Measurements from ENCODE around the gene ACP3. TPM values are rescaled to one million over a fixed set of nuclear protein-coding genes. Genes with fewer than 3 reads are reported as not detected.
"Not testable (repeated sequence)": the region's sequence is repeated elsewhere in the genome, so short reads cannot be mapped to it uniquely, and the experiment has no call there.

Gene ACP3
- total and polyA plus RNA-seq, 4 experiments from 2014 or later, result not detected

GRCh38 chr3:132360717-132361116 is 43.5 kb downstream of the ACP3 start:
- Histone ChIP-seq H3K4me1 (ENCODE audit: insufficient read depth, low read length) (no peaks in the 10 kb centered on the region), H3K27ac (ENCODE audit: low read depth, low read length) (no peak overlapping the region), H3K9me3 (ENCODE audit: control insufficient read depth in 1 of 2, low read length in 2 of 2) (no peaks in the 10 kb centered on the region), H3K36me3 (ENCODE audit: insufficient read depth, low read length) (no peaks in the 10 kb centered on the region), H3K27me3 (ENCODE audit: insufficient read depth, low read length) (no peaks in the 10 kb centered on the region), H3K4me3 (ENCODE audit: low read length in 2 of 2) (no peak overlapping the region)
- Mint-ChIP-seq H3K4me3 (no peak overlapping the region), H3K27ac (no peak overlapping the region), H3K27me3 (peaks cover 5 to 16% of the 10 kb centered on the region in 2 donors), H3K9me3 (no peaks in the 10 kb centered on the region), H3K4me1 (no peaks in the 10 kb centered on the region), H3K36me3 (no peaks in the 10 kb centered on the region)
- POLR2A ChIA-PET (ENCODE audit: partially characterized antibody), result no interaction called here
- CTCF ChIA-PET (ENCODE audit: partially characterized antibody), result interaction anchor here (1.2 to 1.6 kb wide), 2 partner anchors 9 to 12 kb away, joined by 3 to 11 read pairs; no protein-coding TSS in a partner anchor
- intact Hi-C loops (cut with micrococcal nuclease), result no loop called here
- no peak for DNase-seq

GRCh38 chr3:132362329-132362728 is 45.1 kb downstream of the ACP3 start:
- Mint-ChIP-seq H3K36me3 (no peaks in the 10 kb centered on the region), H3K4me1 (no peaks in the 10 kb centered on the region), H3K27ac (no peak overlapping the region), H3K27me3 (peaks cover 10 to 16% of the 10 kb centered on the region in 2 donors), H3K4me3 (no peak overlapping the region), H3K9me3 (no peaks in the 10 kb centered on the region)
- no peaks in the 10 kb centered on the region for H3K9me3 ChIP-seq (ENCODE audit: control insufficient read depth in 1 of 2, low read length in 2 of 2)
- no peaks in the 10 kb centered on the region for H3K27me3 ChIP-seq (ENCODE audit: insufficient read depth, low read length)
- intact Hi-C loops (cut with micrococcal nuclease), result no loop called here
- H3K4me1 ChIP-seq (ENCODE audit: insufficient read depth, low read length), result no peaks in the 10 kb centered on the region
- POLR2A ChIA-PET (ENCODE audit: partially characterized antibody), result no interaction called here
- no peak overlapping the region for H3K27ac ChIP-seq (ENCODE audit: low read depth, low read length)
- CTCF ChIA-PET (ENCODE audit: partially characterized antibody), result no interaction called here
- DNase-seq, result no peak
- H3K4me3 ChIP-seq (ENCODE audit: low read length in 2 of 2), result no peak overlapping the region
- H3K36me3 ChIP-seq (ENCODE audit: insufficient read depth, low read length), result no peaks in the 10 kb centered on the region

- Histone ChIP-seq H3K36me3 (ENCODE audit: insufficient read depth, low read length) (no peaks in the 10 kb centered on the region), H3K27ac (ENCODE audit: low read depth, low read length) (no peak overlapping the region), H3K4me1 (ENCODE audit: insufficient read depth, low read length) (no peaks in the 10 kb centered on the region), H3K4me3 (ENCODE audit: low read length in 2 of 2) (no peak overlapping the region), H3K27me3 (ENCODE audit: insufficient read depth, low read length) (no peaks in the 10 kb centered on the region), H3K9me3 (ENCODE audit: control insufficient read depth in 1 of 2, low read length in 2 of 2) (no peaks in the 10 kb centered on the region)
- ChIA-PET POLR2A (ENCODE audit: partially characterized antibody) (no interaction called here), CTCF (ENCODE audit: partially characterized antibody) (interaction anchor here (1.4 to 2.9 kb wide), 2 partner anchors 15 to 19 kb away, joined by 5 to 9 read pairs; no protein-coding TSS in a partner anchor)
- no peaks in the 10 kb centered on the region for H3K9me3 Mint-ChIP-seq
- H3K27me3 Mint-ChIP-seq, result peaks cover 3 to 9% of the 10 kb centered on the region in 2 donors
- no peaks in the 10 kb centered on the region for H3K36me3 Mint-ChIP-seq
- H3K4me3 Mint-ChIP-seq, result no peak overlapping the region
- no peak overlapping the region for H3K27ac Mint-ChIP-seq
- no peak for DNase-seq
- no peaks in the 10 kb centered on the region for H3K4me1 Mint-ChIP-seq
- intact Hi-C loops (cut with micrococcal nuclease), result no loop called here
Observed at GRCh38 chr3:132368515-132368914, 51.3 kb downstream of the ACP3 start.

- no peaks in the 10 kb centered on the region for H3K36me3 Mint-ChIP-seq
- H3K27me3 Mint-ChIP-seq, result peaks cover 3 to 9% of the 10 kb centered on the region in 2 donors
- POLR2A ChIA-PET (ENCODE audit: partially characterized antibody), result no interaction called here
- no peak overlapping the region for H3K4me3 ChIP-seq (ENCODE audit: low read length in 2 of 2)
- no peaks in the 10 kb centered on the region for H3K9me3 Mint-ChIP-seq
- no peak overlapping the region for H3K27ac ChIP-seq (ENCODE audit: low read depth, low read length)
- H3K36me3 ChIP-seq (ENCODE audit: insufficient read depth, low read length), result no peaks in the 10 kb centered on the region
- no peak overlapping the region for H3K27ac Mint-ChIP-seq
- H3K4me3 Mint-ChIP-seq, result no peak overlapping the region
- intact Hi-C loops (cut with micrococcal nuclease), result no loop called here
- no peaks in the 10 kb centered on the region for H3K4me1 ChIP-seq (ENCODE audit: insufficient read depth, low read length)
- no peaks in the 10 kb centered on the region for H3K4me1 Mint-ChIP-seq
- DNase-seq, result no peak
- no peaks in the 10 kb centered on the region for H3K27me3 ChIP-seq (ENCODE audit: insufficient read depth, low read length)
- CTCF ChIA-PET (ENCODE audit: partially characterized antibody), result interaction anchor here (1.4 to 2.9 kb wide), 2 partner anchors 15 to 19 kb away, joined by 5 to 9 read pairs; no protein-coding TSS in a partner anchor
- no peaks in the 10 kb centered on the region for H3K9me3 ChIP-seq (ENCODE audit: control insufficient read depth in 1 of 2, low read length in 2 of 2)
Observed at GRCh38 chr3:132368962-132369361, 51.8 kb downstream of the ACP3 start.

GRCh38 chr3:132376945-132377354 is 59.7 kb downstream of the ACP3 start:
- intact Hi-C loops (cut with micrococcal nuclease); H3K27me3 ChIP-seq (ENCODE audit: insufficient read depth, low read length); H3K4me3 ChIP-seq (ENCODE audit: low read length in 2 of 2); H3K36me3 ChIP-seq (ENCODE audit: insufficient read depth, low read length); H3K9me3 ChIP-seq (ENCODE audit: control insufficient read depth in 1 of 2, low read length in 2 of 2); DNase-seq; POLR2A ChIA-PET (ENCODE audit: partially characterized antibody); H3K9me3 Mint-ChIP-seq; CTCF ChIA-PET (ENCODE audit: partially characterized antibody); H3K27ac ChIP-seq (ENCODE audit: low read depth, low read length); H3K4me1 Mint-ChIP-seq; H3K36me3 Mint-ChIP-seq; H3K4me1 ChIP-seq (ENCODE audit: insufficient read depth, low read length): not testable (repeated sequence)
- H3K4me3 Mint-ChIP-seq, result peak overlapping the region in 5 of 8 donors; percentile 17 to 80 (median 73)
- H3K27ac Mint-ChIP-seq, result peak overlapping the region in 1 of 7 donors; percentile 72
- H3K27me3 Mint-ChIP-seq, result peaks cover 12 to 16% of the 10 kb centered on the region in 2 donors

GRCh38 chr3:132378048-132378762 is 61.0 kb downstream of the ACP3 start:
- no peaks in the 10 kb centered on the region for H3K9me3 ChIP-seq (ENCODE audit: control insufficient read depth in 1 of 2, low read length in 2 of 2)
- Mint-ChIP-seq H3K27me3 (peaks cover 13 to 16% of the 10 kb centered on the region in 2 donors), H3K4me3 (no peak overlapping the region), H3K9me3 (peaks cover 0 to 7% (median 1%) of the 10 kb centered on the region in 8 donors), H3K27ac (no peak overlapping the region), H3K36me3 (no peaks in the 10 kb centered on the region), H3K4me1 (no peaks in the 10 kb centered on the region)
- H3K27me3 ChIP-seq (ENCODE audit: insufficient read depth, low read length), result no peaks in the 10 kb centered on the region
- H3K27ac ChIP-seq (ENCODE audit: low read depth, low read length), result no peak overlapping the region
- no peak for DNase-seq
- intact Hi-C loops (cut with micrococcal nuclease), result no loop called here
- ChIA-PET CTCF (ENCODE audit: partially characterized antibody) (no interaction called here), POLR2A (ENCODE audit: partially characterized antibody) (no interaction called here)
- no peaks in the 10 kb centered on the region for H3K4me1 ChIP-seq (ENCODE audit: insufficient read depth, low read length)
- H3K36me3 ChIP-seq (ENCODE audit: insufficient read depth, low read length), result no peaks in the 10 kb centered on the region
- no peak overlapping the region for H3K4me3 ChIP-seq (ENCODE audit: low read length in 2 of 2)

GRCh38 chr3:132378846-132379245 is 61.6 kb downstream of the ACP3 start:
- Mint-ChIP-seq H3K36me3 (no peaks in the 10 kb centered on the region), H3K4me1 (no peaks in the 10 kb centered on the region), H3K27me3 (peaks cover 13 to 16% of the 10 kb centered on the region in 2 donors), H3K4me3 (no peak overlapping the region), H3K9me3 (peaks cover 0 to 7% (median 1%) of the 10 kb centered on the region in 8 donors), H3K27ac (no peak overlapping the region)
- ChIA-PET POLR2A (ENCODE audit: partially characterized antibody) (no interaction called here), CTCF (ENCODE audit: partially characterized antibody) (no interaction called here)
- H3K4me1 ChIP-seq (ENCODE audit: insufficient read depth, low read length), result no peaks in the 10 kb centered on the region
- no peak for DNase-seq
- H3K36me3 ChIP-seq (ENCODE audit: insufficient read depth, low read length), result no peaks in the 10 kb centered on the region
- no peak overlapping the region for H3K4me3 ChIP-seq (ENCODE audit: low read length in 2 of 2)
- no peaks in the 10 kb centered on the region for H3K9me3 ChIP-seq (ENCODE audit: control insufficient read depth in 1 of 2, low read length in 2 of 2)
- intact Hi-C loops (cut with micrococcal nuclease), result no loop called here
- H3K27me3 ChIP-seq (ENCODE audit: insufficient read depth, low read length), result no peaks in the 10 kb centered on the region
- no peak overlapping the region for H3K27ac ChIP-seq (ENCODE audit: low read depth, low read length)

Data from CD4-positive, alpha-beta memory T cell (primary cell).